GM18502 (cell line): ENCODE measurements around the gene MRLN.
"Not testable (repeated sequence)": the region's sequence is repeated elsewhere in the genome, so short reads cannot be mapped to it uniquely, and the experiment has no call there.

Experiments
- ATAC-seq: cut with Tn5 transposase; IDR thresholded peaks from one replicate; pipeline ENCODE4 v1.9.1; 2021; ENCODE audit warnings: mild to moderate bottlenecking; ENCODE audit not compliant: unreplicated experiment, poor library complexity

The MRLN gene

DNA sequence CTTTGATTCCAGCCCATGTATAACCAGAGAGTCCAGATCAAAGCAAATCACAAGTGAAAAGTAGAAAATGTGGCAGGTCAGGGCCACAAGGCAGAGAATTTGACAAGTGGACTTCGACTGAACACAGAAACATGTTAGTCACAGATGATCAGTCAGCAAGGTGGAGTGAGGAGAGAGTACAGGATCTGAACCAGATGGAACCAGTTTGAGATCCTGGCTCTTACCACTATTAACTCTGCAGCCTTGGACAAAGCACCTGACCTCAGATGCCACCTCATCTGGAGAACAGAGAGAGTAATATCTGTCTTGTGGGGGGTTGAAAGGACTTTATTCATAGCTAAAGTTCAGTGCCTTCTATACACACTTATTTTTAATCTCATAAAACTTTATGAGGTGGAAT, 4.4 kb downstream of the MRLN start:
- peak; percentile 70 for ATAC-seq

DNA sequence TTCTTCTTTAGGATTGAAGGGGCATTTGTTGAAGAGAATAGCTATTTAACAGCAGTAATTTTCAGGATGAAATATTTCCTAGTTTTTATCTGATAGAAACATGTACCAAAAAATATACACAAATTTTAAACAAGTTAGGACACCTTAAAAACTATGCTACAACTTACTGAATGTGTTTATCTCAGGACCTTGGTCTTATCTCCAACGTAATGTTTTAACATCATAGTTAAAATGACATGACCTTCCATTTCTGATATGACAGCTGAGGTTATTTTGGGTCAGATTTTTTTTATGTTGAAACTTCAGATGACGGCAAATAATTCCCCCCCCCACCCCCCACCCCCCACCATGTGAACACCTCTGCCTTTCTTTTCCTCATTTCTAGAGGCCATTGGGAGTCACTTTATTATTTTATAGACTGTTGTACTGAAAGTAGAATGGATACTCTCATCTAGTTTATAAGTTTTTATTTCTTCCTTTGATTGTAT, 8.0 kb downstream of the MRLN start:
- no peak for ATAC-seq

DNA sequence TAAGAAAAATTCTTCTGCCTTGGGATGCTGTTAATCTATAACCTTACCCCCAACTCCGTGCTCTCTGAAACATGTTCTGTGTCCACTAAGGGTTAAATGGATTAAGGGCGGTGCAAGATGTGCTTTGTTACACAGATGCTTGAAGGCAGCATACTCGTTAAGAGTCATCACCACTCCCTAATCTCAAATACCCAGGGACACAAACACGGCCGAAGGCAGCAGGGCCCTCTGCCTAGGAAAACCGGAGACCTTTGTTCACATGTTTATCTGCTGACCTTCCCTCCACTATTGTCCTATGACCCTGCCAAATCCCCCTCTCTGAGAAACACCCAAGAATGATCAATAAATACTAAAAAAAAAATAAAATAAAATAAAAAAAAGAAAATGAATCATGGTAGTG, 8.5 kb downstream of the MRLN start:
- not testable (repeated sequence) for ATAC-seq

DNA sequence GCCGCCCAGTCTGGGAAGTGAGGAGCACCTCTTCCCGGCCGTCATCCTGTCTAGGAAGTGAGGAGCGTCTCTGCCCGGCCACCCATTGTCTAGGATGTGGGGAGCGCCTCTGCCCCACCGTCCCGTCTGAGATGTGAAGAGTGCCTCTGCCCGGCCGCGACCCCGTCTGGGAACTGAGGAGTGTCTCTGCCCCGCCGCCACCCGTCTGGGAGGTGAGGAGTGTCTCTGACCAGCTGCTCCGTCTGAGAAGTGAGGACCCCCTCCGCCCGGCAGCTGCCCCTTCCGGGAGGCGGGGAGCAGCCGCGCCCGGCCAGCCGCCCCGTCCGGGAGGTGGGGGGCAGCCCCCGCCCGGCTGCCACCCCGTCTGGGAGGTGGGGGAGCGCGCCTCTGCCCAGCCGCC, 9.1 kb downstream of the MRLN start:
- not testable (repeated sequence) for ATAC-seq

DNA sequence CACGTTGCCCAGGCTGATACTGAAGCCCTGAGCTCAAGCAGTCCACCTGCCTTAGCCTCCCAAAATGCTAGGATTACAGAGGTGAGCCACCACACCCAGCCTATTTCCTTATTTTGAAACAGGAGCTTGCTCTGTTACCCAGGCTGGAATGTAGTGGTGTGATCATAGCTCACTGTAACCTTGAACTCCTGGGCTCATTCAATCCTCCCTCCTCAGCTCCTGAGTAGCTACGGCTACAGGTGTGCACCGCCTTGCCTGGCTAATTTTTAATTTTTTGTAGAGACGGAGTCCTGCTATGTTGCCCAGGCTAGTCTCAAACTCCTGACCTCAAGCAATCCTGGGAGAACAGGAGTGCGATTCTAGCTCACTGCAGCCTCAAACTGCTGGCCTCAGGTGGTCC, 11.7 kb downstream of the MRLN start:
- ATAC-seq: no peak

DNA sequence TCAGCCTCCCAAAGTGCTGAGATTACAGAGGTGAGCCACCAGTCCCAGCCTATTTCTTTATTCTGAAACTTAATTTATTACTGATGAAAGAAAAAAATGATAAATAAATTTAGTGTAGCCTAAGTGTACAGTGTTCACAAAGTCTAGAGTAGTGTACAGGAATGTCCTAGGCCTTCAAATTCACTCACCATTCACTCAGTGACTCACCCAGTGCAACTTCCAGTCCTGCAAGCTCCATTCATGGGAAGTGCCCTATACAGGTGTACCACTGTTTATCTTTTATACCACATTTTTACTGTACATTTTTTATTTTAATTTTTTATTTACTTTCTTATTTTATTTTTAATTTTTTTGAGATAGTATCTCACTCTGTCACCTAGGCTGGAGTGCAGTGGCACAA, 12.2 kb downstream of the MRLN start:
- no peak for ATAC-seq

DNA sequence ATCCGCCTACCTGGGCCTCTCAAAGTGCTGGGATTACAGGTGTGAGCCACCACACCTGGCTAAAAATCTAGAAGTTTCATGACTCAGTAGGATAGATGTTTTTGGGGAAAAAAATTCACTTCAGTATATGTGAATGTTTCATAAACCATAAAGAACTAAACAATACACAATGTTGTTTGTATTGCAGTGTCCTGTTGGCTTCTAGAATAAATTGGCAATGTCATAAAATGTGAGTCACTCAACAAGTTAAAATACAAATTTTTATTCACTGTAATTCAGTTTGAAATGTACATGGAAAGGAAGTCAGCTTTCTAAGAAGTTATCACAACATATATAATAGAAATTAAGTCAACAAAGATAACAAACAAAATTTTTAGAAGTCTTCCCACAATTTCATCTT, 16.5 kb downstream of the MRLN start:
- no peak for ATAC-seq

DNA sequence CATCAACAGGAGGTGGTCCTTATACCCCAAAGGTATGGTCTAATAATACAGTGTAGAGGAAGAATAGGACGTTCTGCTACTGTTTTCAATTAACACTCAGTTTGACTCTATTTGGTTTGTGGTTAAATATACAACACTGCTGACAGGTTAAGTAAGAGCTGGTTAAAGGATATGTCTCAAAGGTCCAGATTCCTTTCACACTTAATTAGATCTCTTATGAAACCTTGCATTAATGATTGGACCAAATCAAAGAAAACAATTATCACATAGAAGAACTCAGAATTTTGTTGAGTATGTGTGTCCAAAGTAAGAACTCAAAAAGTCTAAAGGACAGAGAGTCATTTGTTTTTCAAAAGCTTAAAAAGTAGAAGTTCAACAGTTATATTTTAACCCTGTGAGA, 18.0 kb downstream of the MRLN start:
- no peak for ATAC-seq

DNA sequence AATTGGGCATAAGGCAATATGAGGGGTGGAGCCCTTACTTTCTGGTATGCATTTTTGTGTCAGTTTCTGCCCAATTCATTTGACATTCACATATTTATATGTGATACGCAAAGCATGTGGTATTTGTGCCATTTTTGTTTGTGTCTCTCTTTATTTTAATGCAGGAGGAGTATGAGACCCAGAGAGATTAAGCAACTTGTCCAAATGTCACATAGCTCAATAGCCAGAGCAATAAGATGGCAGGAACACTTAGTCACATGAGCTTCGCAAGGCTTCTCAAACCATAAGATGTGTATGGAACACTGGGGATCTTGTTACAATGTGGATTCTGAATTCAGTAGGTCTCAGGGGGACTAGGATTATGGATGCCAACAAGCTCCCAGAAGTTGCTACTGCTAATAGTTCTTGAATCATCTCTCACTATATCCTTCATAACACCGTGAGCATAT, 19.2 kb downstream of the MRLN start:
- no peak for ATAC-seq

DNA sequence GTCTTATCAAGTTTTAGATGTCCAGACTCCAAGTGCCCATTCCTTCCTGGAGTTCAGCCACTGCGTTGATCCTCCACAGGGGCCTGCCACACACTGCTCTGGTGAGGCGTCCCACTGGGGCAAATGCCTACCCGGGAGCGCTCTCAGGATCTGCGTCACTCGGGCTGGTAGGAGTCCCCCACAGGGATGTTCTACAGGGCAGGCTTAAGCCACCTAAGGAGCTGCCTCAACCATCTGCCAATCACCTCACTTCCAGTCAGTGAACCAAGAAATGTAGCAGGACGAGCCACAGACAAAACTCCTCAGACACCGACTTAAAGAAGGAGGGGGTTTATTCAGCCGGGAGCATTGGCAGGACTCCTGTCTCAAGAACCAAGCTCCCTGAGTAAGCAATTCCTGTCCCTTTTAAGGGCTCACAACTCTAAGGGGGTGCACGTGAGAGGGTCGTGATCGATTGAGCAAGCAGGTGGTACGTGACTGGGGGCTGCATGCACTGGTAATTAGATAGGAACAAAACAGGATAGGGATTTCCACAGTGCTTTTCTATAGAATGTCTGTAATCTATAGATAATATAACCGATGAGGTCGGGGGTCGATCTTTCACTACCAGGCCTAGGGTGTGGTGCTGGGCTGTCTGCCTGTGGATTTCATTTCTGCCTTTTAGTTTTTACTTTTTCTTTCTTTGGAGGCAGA, 19.8 kb downstream of the MRLN start:
- not testable (repeated sequence) for ATAC-seq

DNA sequence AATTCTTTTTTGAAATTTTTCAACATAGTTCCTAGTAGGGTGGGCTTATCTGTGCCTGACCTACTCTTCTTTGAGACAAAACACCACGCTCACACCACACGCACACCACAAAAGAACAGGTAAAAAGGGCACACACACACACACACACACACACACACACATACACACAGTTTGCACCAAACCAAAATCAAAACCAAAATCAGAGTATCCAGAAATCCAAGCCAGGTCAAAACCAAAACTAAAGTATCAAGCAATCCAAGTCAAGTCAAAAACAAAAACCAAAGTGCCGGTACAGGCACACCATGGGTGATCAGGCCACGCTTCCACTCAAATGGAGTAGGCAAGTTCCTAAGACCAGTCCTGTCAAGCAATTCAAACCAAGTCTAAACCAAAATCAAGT, 20.4 kb downstream of the MRLN start:
- ATAC-seq: not testable (repeated sequence)

DNA sequence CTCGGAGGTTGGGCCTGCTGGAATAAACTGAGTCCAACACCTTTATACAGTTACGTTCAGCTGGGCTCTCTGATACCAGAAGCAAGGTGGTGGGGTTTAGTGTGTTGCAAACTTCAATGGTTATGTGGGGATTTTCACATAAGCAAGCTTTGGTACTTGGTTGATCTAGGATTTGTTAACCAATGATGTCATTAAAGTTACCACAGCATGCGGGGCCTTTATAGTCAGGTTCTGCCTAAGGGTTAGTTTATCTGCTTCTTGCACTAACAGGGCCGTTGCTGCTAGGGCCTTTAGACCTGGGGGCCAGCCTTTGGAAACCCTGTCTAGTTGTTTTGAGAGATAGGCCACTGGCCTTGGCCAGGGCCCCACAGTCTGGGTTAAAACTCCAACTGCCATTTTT, 24.1 kb downstream of the MRLN start:
- ATAC-seq: not testable (repeated sequence)

DNA sequence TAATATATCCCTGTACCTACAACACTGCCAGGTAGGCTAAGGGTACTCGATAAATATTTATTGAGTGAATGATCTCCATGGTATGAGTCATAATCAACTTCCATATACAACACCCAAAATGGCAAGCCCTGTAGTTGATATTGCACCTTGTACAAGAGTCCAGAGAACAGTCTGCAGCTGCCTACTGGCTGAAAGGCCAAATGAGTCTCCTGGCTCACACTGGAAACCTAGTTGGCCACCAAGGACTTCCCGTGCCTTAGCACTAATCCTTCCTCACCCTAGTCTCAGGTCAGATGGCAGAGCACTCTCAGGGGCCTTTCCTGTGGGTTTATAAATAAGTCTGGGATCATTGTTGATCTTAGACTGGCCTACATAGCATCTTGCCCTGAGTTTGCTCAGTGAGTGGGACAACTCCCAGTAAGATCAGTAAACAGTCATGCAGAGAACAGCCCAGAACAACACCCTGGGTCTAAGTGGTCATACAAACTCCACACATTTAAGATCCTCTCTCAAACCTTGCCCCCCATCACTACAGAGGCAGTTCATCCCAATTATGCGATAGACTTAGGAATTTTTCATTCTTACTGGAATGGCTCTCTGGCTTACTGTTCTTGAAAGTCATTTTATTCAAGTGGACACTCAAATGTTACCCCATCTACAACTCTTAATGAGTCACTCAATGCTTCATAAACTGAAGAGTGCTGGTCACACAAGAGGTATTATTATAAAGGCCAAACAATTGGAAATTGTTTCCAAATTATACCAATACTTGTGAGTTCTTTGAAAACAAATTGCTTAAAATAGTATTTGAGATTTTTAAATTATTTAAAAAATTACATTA, 28.9 kb downstream of the MRLN start:
- ATAC-seq: no peak

DNA sequence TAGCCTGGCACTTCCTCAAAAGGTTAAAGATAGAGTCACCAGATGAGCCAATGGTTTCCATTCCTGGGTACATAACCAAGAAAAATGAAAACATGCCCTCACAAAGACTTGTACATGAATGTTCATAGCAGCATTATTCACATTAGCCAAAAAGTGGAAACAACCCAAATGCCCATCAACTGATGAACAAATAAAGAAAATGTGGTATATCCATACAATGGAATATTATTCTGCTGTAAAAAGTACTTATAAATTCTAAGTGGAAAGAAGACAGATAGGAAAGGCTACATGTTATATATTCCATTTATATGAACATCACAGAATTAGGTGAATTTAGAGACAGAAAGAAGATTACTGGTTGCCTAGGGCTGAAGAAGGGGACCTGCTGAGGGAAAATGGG, 32.9 kb downstream of the MRLN start:
- ATAC-seq: no peak

DNA sequence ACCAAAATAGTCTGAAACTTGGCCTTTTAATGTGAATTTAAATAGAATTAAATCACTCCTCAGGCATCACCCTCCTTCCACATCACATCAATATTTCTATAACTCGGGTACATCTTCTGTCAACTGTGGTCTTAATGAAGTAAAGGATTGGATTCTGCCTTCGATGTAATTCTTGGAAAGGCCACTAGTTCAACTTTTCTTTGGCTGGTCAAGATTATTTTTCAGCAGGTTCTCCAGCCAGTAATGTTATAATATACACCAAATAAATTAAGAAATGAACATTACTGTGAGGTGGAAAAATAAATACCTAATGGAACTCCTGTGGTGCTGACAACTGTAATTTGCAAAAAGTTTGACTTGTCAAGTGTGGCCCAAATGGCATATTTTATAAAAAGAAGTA, 33.9 kb downstream of the MRLN start:
- ATAC-seq: no peak

DNA sequence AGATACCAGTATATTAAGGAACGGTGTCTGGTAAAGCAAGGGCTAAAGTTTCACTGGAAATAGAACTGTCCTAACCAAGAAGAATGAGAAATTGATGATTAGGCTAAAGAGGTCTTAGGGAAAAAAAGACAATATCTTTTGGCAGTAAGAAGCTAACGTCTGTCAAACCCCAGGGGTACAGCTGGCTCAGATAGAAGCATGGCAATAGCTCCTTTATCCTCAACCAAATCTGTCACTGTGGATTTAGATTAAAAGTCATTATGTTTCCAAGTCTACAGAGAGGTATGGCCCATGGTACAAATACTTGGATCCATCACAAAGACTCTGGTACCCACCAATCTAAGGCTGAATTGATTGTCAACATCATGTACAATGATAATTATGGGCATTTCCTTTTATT, 35.0 kb downstream of the MRLN start:
- ATAC-seq: no peak

DNA sequence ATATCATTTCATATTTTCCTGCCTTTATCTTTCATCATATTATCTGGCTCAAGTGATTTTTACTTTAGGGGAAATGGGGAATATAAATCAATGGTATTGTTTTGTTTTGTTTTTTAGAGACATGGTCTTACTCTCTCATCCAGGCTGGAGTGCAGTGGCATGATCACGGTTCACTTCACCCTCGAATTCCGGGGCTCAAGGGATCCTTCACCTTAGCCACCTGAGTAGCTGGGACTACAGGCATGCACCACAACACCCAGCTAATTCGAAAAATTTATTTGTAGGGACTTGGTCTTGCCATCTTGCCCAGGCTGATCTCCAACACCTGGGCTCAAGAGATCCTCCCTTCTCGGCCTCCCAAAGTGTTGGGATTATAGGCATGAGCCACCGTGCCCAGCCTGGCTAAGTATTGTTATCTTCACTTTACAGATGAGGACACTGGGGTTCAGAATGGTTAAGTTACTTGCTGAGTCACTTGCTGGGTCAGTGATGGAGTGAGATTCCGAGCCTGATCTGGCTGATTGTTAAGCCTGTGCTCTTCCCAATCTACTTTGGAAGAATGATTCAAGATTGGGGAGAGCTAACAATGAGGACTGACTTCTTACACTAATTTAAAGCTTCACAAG, 39.9 kb downstream of the MRLN start:
- ATAC-seq: no peak

DNA sequence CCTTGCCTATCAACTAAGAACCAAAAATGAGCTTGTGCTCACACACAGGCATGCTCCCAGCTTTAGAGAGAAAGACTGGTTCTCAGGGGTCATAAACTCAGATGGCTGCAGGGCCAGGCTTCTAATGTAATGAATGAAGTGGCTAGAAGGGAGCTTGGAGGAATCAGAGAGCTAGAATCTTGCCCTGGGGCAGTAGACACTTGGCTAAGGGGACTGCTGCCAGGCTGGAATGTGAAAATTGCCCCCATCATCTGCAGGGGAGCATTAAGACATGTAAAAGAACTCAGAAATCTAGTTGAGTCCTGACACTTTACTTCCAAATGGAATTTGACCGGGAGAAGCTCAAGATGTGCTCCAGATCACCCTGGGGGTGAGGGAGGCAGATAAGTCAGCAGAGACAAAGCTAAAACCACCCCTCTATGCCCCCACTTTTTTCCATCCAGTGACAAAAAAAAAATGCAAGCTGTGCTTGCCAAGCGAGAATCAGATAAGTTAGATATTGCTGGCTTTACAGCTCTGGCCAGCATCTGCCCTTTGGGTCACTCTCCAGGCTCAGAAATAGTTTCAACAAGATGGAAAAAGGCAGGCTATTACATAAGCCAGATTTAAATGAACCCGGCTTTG, 41.3 kb downstream of the MRLN start:
- ATAC-seq: no peak

DNA sequence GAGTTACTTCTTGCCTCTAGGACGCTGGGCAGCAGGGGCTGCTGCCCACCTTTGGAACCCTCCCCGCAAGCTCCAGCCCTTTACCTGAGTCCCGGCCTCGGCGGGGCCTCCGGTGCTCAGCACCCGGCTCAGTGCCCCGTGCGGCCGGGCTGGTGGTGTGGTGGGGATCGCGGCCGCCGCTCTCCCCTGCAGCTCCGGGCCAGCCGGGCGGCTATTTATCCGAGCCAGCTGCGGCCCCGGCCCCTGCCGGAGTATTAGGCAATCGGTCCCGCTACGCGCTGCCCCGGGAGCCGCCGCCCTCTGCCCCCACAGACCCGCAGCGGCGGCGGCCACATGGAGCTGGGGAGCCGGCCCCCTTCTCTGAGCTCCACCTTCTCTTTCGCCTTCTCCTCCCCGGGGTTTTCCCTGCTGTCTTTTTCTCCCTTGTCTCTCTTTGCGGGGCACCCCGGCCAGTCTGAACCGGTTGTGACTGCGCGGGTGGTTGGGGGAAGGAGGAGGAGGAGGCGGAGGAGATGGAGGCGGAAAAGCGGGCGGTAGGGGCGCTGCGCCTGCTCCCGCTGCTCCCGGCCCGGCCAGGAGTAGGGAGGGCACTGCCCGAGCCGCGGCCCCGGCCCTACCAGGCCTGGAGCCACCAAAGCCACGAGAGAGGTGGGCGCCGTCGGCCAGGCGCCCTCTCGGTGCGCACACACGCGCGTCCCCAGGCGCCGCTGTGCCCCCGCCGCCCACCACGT, 43.7 kb downstream of the MRLN start, which contains the start of gene SLC16A9:
Gene SLC16A9, minus strand, starts transcription at position 456 of the 731 bp plus-strand sequence. CDS start 25,559 bp downstream, outside the sequence.
- peak; percentile 92 for ATAC-seq
